Measurements from ENCODE around the gene OR2H2.

GRCh38 chr6:29620630-29621029 lies 35.7 kb downstream of the OR2H2 start:
- TF ChIP-seq CTCF (IDR thresholded peaks at IDR 0.05; ENCODE audit: low read length) (no peak), EZH2phosphoT487 (IDR thresholded peaks at IDR 0.05; ENCODE audit: low read length) (no peak), EZH2 (optimal IDR thresholded peaks at IDR 0.05; ENCODE audit: low read depth, low read length) (no peak)

All from MM.1S (cell line).